ENCODE results near the gene STK32B. TPM values are rescaled to one million over a fixed set of nuclear protein-coding genes. Genes with fewer than 3 reads are reported as not detected.

The STK32B gene
- polyA plus RNA-seq, 1 of the 3 experiments (the other 2 are of a cell fraction), result 0.20 TPM

- no peak overlapping the region for H3K4me3 ChIP-seq (ENCODE audit: low read depth in 2 of 2, low read length in 1 of 2)
- no peaks in the 10 kb centered on the region for H4K20me1 ChIP-seq (ENCODE audit: insufficient read depth)
- 11% methylated on average over 1 of the region's 1 CpG for WGBS (ENCODE audit: low lambda C conversion rate)
- ChIA-PET CTCF (no interaction called here), POLR2A (no interaction called here)
- no peak for DNase-seq
- no peaks in the 10 kb centered on the region for H3K4me1 ChIP-seq (ENCODE audit: control insufficient read depth in 1 of 2, insufficient read depth in 2 of 2, low read depth in 1 of 2, low read length in 1 of 2)
- H3K9ac ChIP-seq, result no peak overlapping the region
- H3K9me2 ChIP-seq, result no peaks in the 10 kb centered on the region
- H3F3A ChIP-seq (replicated peaks; ENCODE audit: insufficient read depth), result no peaks in the 10 kb centered on the region
- no peak overlapping the region for H3K27ac ChIP-seq (ENCODE audit: low read depth in 2 of 2, low read length in 1 of 2)
- no peaks in the 10 kb centered on the region for H3K79me2 ChIP-seq (ENCODE audit: insufficient read depth)
- no peak for TF ChIP-seq SMC3 (IDR thresholded peaks at IDR 0.05; ENCODE audit: low read depth, low read length)
- no peak for TF ChIP-seq SIN3A (IDR thresholded peaks at IDR 0.05; ENCODE audit: borderline replicate concordance, low read depth, low read length)
- no peak for TF ChIP-seq TAF1 (IDR thresholded peaks at IDR 0.05; ENCODE audit: borderline replicate concordance, low read depth, low read length)
- TF ChIP-seq, protein P1, sequence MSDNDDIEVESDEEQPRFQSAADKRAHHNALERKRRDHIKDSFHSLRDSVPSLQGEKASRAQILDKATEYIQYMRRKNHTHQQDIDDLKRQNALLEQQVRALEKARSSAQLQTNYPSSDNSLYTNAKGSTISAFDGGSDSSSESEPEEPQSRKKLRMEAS (IDR thresholded peaks at IDR 0.05; ENCODE audit: low read depth), result no peak
- no peak for TF ChIP-seq FOSL2 (IDR thresholded peaks at IDR 0.05; ENCODE audit: borderline replicate concordance, low read depth)
- no peak for TF ChIP-seq POLR2AphosphoS5 (IDR thresholded peaks at IDR 0.05; ENCODE audit: low read depth, low read length)
- no peaks in the 10 kb centered on the region for H3K36me3 ChIP-seq (replicated peaks in 1 of 2; ENCODE audit: control insufficient read depth in 1 of 2, insufficient read depth in 2 of 2, low read length in 1 of 2)
- H3K4me2 ChIP-seq, result no peak overlapping the region
- H3K9me3 ChIP-seq, result no peaks in the 10 kb centered on the region
- H2AFZ ChIP-seq (ENCODE audit: low read depth), result no peak overlapping the region
- H3K27me3 ChIP-seq (ENCODE audit: insufficient read depth), result no peaks in the 10 kb centered on the region
Observed at GRCh38 chr4:5222951-5223350, 171.7 kb downstream of the STK32B start.

- ChIA-PET POLR2A (no interaction called here), CTCF (no interaction called here)
- TF ChIP-seq FOXM1 (IDR thresholded peaks at IDR 0.05; ENCODE audit: low read depth) (no peak), YY1 (IDR thresholded peaks at IDR 0.05; ENCODE audit: low read depth) (no peak), FOXJ3 (CRISPR knock-in tag; IDR thresholded peaks at IDR 0.05) (no peak), CHD2 (IDR thresholded peaks at IDR 0.05; ENCODE audit: low read length, partially characterized antibody) (no peak), POLR2AphosphoS5 (IDR thresholded peaks at IDR 0.05; ENCODE audit: low read depth, low read length) (no peak), MXI1 (IDR thresholded peaks at IDR 0.05; ENCODE audit: low read depth, low read length) (no peak), JUND (IDR thresholded peaks at IDR 0.05) (no peak), EZH2phosphoT487 (IDR thresholded peaks at IDR 0.05; ENCODE audit: borderline replicate concordance, low read depth) (no peak), SIN3A (IDR thresholded peaks at IDR 0.05; ENCODE audit: borderline replicate concordance, low read depth, low read length) (no peak), GABPA (IDR thresholded peaks at IDR 0.05; ENCODE audit: low read depth) (no peak), USF2 (IDR thresholded peaks at IDR 0.05; ENCODE audit: borderline replicate concordance, low read depth, low read length) (no peak), RFX5 (IDR thresholded peaks at IDR 0.05; ENCODE audit: low read length) (no peak)
- TF ChIP-seq, protein P2, sequence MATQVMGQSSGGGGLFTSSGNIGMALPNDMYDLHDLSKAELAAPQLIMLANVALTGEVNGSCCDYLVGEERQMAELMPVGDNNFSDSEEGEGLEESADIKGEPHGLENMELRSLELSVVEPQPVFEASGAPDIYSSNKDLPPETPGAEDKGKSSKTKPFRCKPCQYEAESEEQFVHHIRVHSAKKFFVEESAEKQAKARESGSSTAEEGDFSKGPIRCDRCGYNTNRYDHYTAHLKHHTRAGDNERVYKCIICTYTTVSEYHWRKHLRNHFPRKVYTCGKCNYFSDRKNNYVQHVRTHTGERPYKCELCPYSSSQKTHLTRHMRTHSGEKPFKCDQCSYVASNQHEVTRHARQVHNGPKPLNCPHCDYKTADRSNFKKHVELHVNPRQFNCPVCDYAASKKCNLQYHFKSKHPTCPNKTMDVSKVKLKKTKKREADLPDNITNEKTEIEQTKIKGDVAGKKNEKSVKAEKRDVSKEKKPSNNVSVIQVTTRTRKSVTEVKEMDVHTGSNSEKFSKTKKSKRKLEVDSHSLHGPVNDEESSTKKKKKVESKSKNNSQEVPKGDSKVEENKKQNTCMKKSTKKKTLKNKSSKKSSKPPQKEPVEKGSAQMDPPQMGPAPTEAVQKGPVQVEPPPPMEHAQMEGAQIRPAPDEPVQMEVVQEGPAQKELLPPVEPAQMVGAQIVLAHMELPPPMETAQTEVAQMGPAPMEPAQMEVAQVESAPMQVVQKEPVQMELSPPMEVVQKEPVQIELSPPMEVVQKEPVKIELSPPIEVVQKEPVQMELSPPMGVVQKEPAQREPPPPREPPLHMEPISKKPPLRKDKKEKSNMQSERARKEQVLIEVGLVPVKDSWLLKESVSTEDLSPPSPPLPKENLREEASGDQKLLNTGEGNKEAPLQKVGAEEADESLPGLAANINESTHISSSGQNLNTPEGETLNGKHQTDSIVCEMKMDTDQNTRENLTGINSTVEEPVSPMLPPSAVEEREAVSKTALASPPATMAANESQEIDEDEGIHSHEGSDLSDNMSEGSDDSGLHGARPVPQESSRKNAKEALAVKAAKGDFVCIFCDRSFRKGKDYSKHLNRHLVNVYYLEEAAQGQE (IDR thresholded peaks at IDR 0.05; ENCODE audit: low read depth, low read length), result no peak
- TF ChIP-seq, protein P3, sequence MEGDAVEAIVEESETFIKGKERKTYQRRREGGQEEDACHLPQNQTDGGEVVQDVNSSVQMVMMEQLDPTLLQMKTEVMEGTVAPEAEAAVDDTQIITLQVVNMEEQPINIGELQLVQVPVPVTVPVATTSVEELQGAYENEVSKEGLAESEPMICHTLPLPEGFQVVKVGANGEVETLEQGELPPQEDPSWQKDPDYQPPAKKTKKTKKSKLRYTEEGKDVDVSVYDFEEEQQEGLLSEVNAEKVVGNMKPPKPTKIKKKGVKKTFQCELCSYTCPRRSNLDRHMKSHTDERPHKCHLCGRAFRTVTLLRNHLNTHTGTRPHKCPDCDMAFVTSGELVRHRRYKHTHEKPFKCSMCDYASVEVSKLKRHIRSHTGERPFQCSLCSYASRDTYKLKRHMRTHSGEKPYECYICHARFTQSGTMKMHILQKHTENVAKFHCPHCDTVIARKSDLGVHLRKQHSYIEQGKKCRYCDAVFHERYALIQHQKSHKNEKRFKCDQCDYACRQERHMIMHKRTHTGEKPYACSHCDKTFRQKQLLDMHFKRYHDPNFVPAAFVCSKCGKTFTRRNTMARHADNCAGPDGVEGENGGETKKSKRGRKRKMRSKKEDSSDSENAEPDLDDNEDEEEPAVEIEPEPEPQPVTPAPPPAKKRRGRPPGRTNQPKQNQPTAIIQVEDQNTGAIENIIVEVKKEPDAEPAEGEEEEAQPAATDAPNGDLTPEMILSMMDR (IDR thresholded peaks at IDR 0.05), result no peak
- TF ChIP-seq, protein P1 (IDR thresholded peaks at IDR 0.05; ENCODE audit: low read depth), result no peak
- no peaks in the 10 kb centered on the region for H3F3A ChIP-seq (replicated peaks; ENCODE audit: insufficient read depth)
- H3K79me2 ChIP-seq (ENCODE audit: insufficient read depth), result no peaks in the 10 kb centered on the region
- no peaks in the 10 kb centered on the region for H3K9me3 ChIP-seq
- H3K4me3 ChIP-seq (ENCODE audit: low read depth in 2 of 2, low read length in 1 of 2), result no peak overlapping the region
- H3K4me1 ChIP-seq (ENCODE audit: control insufficient read depth in 1 of 2, insufficient read depth in 2 of 2, low read depth in 1 of 2, low read length in 1 of 2), result no peaks in the 10 kb centered on the region
- DNase-seq, result no peak
- H2AFZ ChIP-seq (ENCODE audit: low read depth), result no peak overlapping the region
- 7% methylated on average over 1 of the region's 1 CpG for WGBS (ENCODE audit: low lambda C conversion rate)
- H3K36me3 ChIP-seq (replicated peaks in 1 of 2; ENCODE audit: control insufficient read depth in 1 of 2, insufficient read depth in 2 of 2, low read length in 1 of 2), result no peaks in the 10 kb centered on the region
- H3K9me2 ChIP-seq, result no peaks in the 10 kb centered on the region
- H3K27ac ChIP-seq (ENCODE audit: low read depth in 2 of 2, low read length in 1 of 2), result no peak overlapping the region
- H3K4me2 ChIP-seq, result no peak overlapping the region
- H3K9ac ChIP-seq, result no peak overlapping the region
- no peaks in the 10 kb centered on the region for H3K27me3 ChIP-seq (ENCODE audit: insufficient read depth)
- no peaks in the 10 kb centered on the region for H4K20me1 ChIP-seq (ENCODE audit: insufficient read depth)
Observed at GRCh38 chr4:5224340-5224739, 173.1 kb downstream of the STK32B start.

Measured in SK-N-SH (cell line).